Psoas muscle (tissue), 8 donors: ENCODE results near the gene DCHS2. TPM values are rescaled to one million over a fixed set of nuclear protein-coding genes. Genes with fewer than 3 reads are reported as not detected.
A peak's percentile ranks its signal among the peaks of the same experiment; 100 is the strongest.

Experiments used
- ATAC-seq, 4 donors: fragments of 200-7000 bp; cut with Tn5 transposase; one replicate each; pipeline ENCODE4 v1.9.1; 2020; ENCODE audit warnings: moderate library complexity in 3 of 4, mild to moderate bottlenecking in 2 of 4
- DNase-seq, 2 donors: peaks; one replicate each; pipeline ENCODE4 v3.0.0-alpha.2; 2020
- H3K27ac ChIP-seq: fragments of 200-600 bp; one replicate; pipeline ENCODE4 v1.8.0; 2022
- H3K27me3 ChIP-seq, 3 donors: fragments of 200-600 bp in 1 of 3; one replicate each; pipeline versions ENCODE4 v1.6.1 to v1.8.0; 2013 to 2022; ENCODE audit warnings: low read length in 2 of 3, mild to moderate bottlenecking in 2 of 3, moderate library complexity in 1 of 3; ENCODE audit not compliant: insufficient read depth in 3 of 3
- H3K36me3 ChIP-seq, 2 donors: fragments of 200-600 bp in 1 of 2; one replicate each; pipeline versions ENCODE4 v1.6.1 to v1.8.0; 2013 to 2022; ENCODE audit warnings: low read depth in 1 of 2, mild to moderate bottlenecking in 1 of 2, moderate library complexity in 1 of 2; ENCODE audit not compliant: insufficient read depth in 1 of 2
- H3K4me1 ChIP-seq: fragments of 200-600 bp; one replicate; pipeline ENCODE4 v1.8.0; 2022
- H3K4me3 ChIP-seq: fragments of 200-600 bp; one replicate; pipeline ENCODE4 v1.8.0; 2022; ENCODE audit warnings: mild to moderate bottlenecking
- H3K9me3 ChIP-seq: fragments of 200-600 bp; one replicate; pipeline ENCODE4 v1.8.0; 2022
- WGBS, 3 donors: extraction: QIAGEN DNeasy Blood & Tissue Kit; methylation state at CpG; one replicate each; pipeline versions ENCODE4 v1.1.6 to v1.1.7; 2013; 5-methylcytosine and 5-hydroxymethylcytosine counted together
- intact Hi-C, 2 donors: fragments of 100-400 bp; cut with DNase I; formaldehyde crosslinking; loops; one replicate each; pipeline versions ENCODE4 v1.11.0 to v1.14.2; 2022
- polyA plus RNA-seq, 3 donors: library from polyadenylated mRNA; stranded (reverse); fragments of 200-250 nt; gene quantifications; one replicate each; pipeline ENCODE4 v1.2.3, GENCODE V29; 2013
- total RNA-seq, 4 donors: library from RNA; stranded (reverse); fragmentation: NEBNext Ultra II Directional in 2 of 4; extraction: Animal tissue kit (Norgen Biotek cat#: 25700) in 2 of 4; gene quantifications; one replicate each; pipeline versions ENCODE4 v1.2.1 to v1.2.4, GENCODE V29; 2021 to 2023
- TF ChIP-seq, protein P1 (sequence below): fragments of 200-600 bp; IDR thresholded peaks from one replicate; pipeline ENCODE4 v1.8.0; 2022; ENCODE audit warnings: antibody characterized with exemption
- donor health status: healthy with polysubstance abuse.
- donor health status: DM: no; HTN: no; CAD: no; lungs with moderate emphysema.
- donor health status: Bipolar disorder and iron deficiency.
- donor health status: healthy.
- donor health status: DM: yes; HTN: yes; CAD: no.
- donor health status: DM: no; HTN: no; CAD: no.
- donor health status: DM: no; HTN: no; CAD: no.
- donor health status: DM: yes; HTN: yes; CAD: no.

Gene DCHS2
- total and polyA plus RNA-seq, 7 donors, result 0.01 to 0.84 (median 0.16) TPM; not detected in 1

DNA sequence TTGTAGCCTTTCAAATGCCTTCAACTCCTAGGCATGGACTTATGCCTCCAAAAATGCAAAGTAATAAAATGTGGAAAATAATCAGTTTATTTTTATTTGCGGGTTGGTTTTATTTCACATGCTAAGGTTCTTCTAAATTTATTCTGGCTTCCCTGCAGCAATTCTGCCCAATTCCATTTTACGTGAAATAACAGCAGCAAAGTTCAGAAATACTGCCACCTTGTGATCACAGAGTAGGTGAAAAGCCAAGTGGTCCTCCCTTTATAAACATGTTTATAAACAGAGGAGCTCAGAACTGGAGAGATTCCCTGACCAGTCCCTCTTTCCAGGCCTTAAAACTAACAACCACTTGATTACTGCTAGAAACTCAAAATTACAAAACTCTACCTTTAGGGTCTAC, 14.7 kb upstream of the DCHS2 start:
- intact Hi-C loops, result loop anchor here in 1 of 2 donors (5.0 kb wide), 1 partner anchor 109 kb away; no protein-coding TSS in a partner anchor
- 11 to 18% (median 13%) methylated on average over 2 of the region's 2 CpGs for WGBS, 3 donors
- H3K9me3 ChIP-seq, result no peaks in the 10 kb centered on the region
- H3K4me1 ChIP-seq, result no peaks in the 10 kb centered on the region
- ATAC-seq (no peak), DNase-seq (no peak)
- no peak overlapping the region for H3K27ac ChIP-seq
- peaks cover 0 to 3% (median 0%) of the 10 kb centered on the region in 3 donors for H3K27me3 ChIP-seq
- no peaks in the 10 kb centered on the region for H3K36me3 ChIP-seq
- H3K4me3 ChIP-seq, result no peak overlapping the region
- TF ChIP-seq, protein P1, sequence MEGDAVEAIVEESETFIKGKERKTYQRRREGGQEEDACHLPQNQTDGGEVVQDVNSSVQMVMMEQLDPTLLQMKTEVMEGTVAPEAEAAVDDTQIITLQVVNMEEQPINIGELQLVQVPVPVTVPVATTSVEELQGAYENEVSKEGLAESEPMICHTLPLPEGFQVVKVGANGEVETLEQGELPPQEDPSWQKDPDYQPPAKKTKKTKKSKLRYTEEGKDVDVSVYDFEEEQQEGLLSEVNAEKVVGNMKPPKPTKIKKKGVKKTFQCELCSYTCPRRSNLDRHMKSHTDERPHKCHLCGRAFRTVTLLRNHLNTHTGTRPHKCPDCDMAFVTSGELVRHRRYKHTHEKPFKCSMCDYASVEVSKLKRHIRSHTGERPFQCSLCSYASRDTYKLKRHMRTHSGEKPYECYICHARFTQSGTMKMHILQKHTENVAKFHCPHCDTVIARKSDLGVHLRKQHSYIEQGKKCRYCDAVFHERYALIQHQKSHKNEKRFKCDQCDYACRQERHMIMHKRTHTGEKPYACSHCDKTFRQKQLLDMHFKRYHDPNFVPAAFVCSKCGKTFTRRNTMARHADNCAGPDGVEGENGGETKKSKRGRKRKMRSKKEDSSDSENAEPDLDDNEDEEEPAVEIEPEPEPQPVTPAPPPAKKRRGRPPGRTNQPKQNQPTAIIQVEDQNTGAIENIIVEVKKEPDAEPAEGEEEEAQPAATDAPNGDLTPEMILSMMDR, result peak; percentile 26

DNA sequence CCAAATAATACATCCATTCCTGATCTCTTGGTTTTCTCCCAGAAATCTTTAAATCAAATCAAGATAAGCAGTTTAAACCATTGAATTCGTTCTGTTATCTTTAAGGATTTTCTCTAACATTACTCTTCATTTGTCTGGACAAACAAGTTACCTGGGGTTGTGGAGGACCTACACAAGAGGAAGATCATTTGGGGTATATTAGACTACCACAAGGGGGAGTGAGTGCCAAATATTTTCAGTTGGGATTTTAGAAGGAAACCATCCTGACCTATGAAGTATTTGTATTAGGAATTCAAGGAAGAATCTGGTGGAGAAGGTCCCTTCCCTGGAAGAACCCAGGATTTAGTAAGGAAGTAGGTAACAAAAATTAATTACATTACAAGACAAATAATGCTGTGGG, 12.0 kb upstream of the DCHS2 start:
- Histone ChIP-seq H3K27me3 (peaks cover 0 to 8% (median 2%) of the 10 kb centered on the region in 3 donors), H3K4me3 (no peak overlapping the region), H3K9me3 (no peaks in the 10 kb centered on the region), H3K27ac (no peak overlapping the region), H3K4me1 (no peaks in the 10 kb centered on the region), H3K36me3 (no peaks in the 10 kb centered on the region)
- TF ChIP-seq, protein P1, result peak; percentile 20
- intact Hi-C loops, result no loop called here
- WGBS, 3 donors, result 33 to 39% (median 35%) methylated on average over 1 of the region's 1 CpG
- ATAC-seq (no peak), DNase-seq (no peak)

DNA sequence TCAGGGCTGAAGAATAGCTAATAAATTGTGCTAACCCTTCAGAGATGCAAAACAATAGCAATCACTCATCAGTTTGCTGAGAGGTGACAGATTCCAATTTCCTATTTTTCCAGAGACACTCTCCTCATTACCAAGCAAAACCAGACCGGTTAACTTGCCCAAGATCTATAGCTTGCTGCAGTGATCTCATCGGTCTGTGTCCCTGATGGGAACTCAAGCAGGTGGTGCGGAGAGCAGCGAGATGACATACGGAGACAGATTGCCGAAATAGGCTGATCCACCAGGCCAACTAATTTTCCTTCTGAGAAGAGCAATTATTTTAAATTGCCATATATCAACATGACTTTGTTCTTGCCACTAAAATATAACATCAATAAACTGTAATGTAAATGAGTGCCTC, 10.5 kb upstream of the DCHS2 start:
- 45 to 51% (median 45%) methylated on average over 6 of the region's 6 CpGs for WGBS, 3 donors

DNA sequence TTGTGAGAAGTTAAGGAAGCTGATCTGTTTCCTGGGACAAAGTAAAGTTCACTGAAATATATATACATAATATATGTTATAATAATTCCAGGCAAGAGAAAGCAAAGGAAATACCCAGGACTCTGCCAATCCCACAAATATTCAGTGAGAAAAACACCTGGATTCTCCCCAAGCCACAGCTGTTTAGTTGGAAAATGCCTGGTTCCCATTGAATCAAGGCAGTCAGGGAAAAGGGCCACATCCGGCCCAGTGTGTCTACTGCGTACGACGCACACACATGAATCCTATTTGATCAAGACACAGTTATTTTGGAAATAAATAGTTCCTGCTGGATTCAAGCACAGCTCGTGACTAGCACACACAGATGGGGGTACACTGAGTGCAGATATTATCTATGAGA, 6.3 kb upstream of the DCHS2 start:
- H3K4me3 ChIP-seq, result no peak overlapping the region
- intact Hi-C loops, result no loop called here
- no peak for ATAC-seq
- whole genome bisulfite sequencing, 3 donors, result 62 to 75% (median 71%) methylated on average over 5 of the region's 5 CpGs
- peaks cover 0 to 13% (median 12%) of the 10 kb centered on the region in 3 donors for H3K27me3 ChIP-seq
- H3K27ac ChIP-seq, result no peak overlapping the region
- no peaks in the 10 kb centered on the region for H3K4me1 ChIP-seq
- H3K36me3 ChIP-seq, result no peaks in the 10 kb centered on the region
- no peaks in the 10 kb centered on the region for H3K9me3 ChIP-seq
- TF ChIP-seq, protein P1, result no peak
- DNase-seq, result no peak

More for the DNA sequence above, 10.5 kb upstream of the DCHS2 start:
- Histone ChIP-seq H3K36me3 (no peaks in the 10 kb centered on the region), H3K4me1 (no peaks in the 10 kb centered on the region), H3K4me3 (no peak overlapping the region), H3K9me3 (no peaks in the 10 kb centered on the region), H3K27me3 (peaks cover 0 to 9% (median 8%) of the 10 kb centered on the region in 3 donors), H3K27ac (no peak overlapping the region)
- DNase-seq (no peak), ATAC-seq (no peak)
- TF ChIP-seq, protein P1, result no peak
- intact Hi-C loops, result no loop called here

DNA sequence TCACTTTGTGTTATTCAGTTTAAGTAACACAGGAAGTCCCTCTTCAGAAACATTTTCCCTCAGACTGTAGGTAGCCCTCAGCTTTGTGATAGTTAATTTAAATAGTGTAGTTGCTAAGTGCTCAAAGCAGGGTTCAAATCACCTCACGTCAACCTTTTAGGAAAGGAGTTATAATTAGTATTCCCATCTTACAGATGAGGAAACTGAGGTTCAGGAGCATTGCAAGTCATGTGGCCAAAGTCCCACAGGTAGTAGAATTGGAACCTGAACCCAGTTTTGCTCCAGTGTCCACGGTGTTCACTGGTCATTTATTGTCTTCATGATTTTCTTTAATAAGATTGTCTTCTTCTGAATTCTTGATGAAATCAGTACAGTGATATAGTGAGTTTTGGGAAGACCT, 4.3 kb upstream of the DCHS2 start:
- Histone ChIP-seq H3K4me1 (no peaks in the 10 kb centered on the region), H3K36me3 (no peaks in the 10 kb centered on the region), H3K27ac (no peak overlapping the region), H3K4me3 (no peak overlapping the region), H3K9me3 (no peaks in the 10 kb centered on the region), H3K27me3 (peaks cover under 1 to 31% (median 13%) of the 10 kb centered on the region in 3 donors)
- intact Hi-C loops, result no loop called here
- TF ChIP-seq, protein P1, result no peak
- DNase-seq, result no peak
- no peak for ATAC-seq
- 85 to 96% (median 91%) methylated on average over 2 of the region's 2 CpGs for WGBS, 3 donors
